HG03066 (cell line): ENCODE results near the gene ADD1.
A peak's percentile ranks its signal among the peaks of the same experiment; 100 is the strongest.

Source experiments
- ATAC-seq: cut with Tn5 transposase; IDR thresholded peaks from one replicate; pipeline ENCODE4 v1.9.1; 2021; ENCODE audit warnings: low read depth; ENCODE audit not compliant: unreplicated experiment

Gene ADD1

GRCh38 chr4:2832309-2832980 lies 11.2 kb upstream of the ADD1 start:
- ATAC-seq, result peak; percentile 70

- peak; percentile 13 for ATAC-seq
Observed at GRCh38 chr4:2832981-2833670, 10.5 kb upstream of the ADD1 start.

GRCh38 chr4:2833671-2834000 lies 10.0 kb upstream of the ADD1 start:
- no peak for ATAC-seq

GRCh38 chr4:2834001-2834921 lies 9.4 kb upstream of the ADD1 start:
- no peak for ATAC-seq

- no peak for ATAC-seq
Observed at GRCh38 chr4:2835978-2836377, 7.7 kb upstream of the ADD1 start.

GRCh38 chr4:2836391-2836859 lies 7.2 kb upstream of the ADD1 start:
- no peak for ATAC-seq

- no peak for ATAC-seq
Observed at GRCh38 chr4:2837110-2837903, 6.3 kb upstream of the ADD1 start.

GRCh38 chr4:2837904-2838496 lies 5.6 kb upstream of the ADD1 start:
- ATAC-seq, result no peak

GRCh38 chr4:2839060-2839459 lies 4.6 kb upstream of the ADD1 start:
- ATAC-seq, result no peak

DNA sequence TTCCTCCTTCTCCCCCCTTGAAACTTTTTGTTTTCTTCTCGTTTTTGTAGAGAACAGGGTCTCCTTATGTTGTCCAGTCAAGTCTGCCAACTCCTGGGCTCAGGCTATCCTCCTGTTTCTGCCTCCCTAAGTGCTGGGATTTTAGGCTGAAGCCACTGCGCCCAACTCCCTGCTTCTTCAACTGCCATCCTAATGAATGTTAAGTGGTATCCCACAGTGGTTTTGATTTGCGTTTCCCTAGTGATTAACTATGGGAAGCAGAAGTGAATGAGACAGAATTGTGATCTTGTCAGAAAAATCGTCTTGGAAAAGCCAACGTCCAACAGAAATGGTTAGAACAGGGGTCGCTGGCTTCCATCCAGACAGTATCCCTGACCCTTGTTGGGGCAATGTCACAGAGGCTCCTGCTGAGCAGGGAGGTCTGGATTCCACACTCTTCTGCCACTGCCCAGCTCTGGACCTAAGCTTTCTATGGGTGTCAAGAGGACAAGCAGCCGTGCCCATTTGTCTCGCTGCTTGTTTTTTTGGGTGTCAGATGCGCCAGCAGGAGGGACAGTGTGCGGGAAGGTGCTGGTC lies 869 bp upstream of the ADD1 start:
- ATAC-seq, result no peak

- peak; percentile 13 for ATAC-seq
Observed at GRCh38 chr4:2843941-2844584, 419 bp downstream of the ADD1 start.

GRCh38 chr4:2846172-2846571 lies 2.5 kb downstream of the ADD1 start:
- no peak for ATAC-seq

- no peak for ATAC-seq
Observed at GRCh38 chr4:2847302-2847871, 3.7 kb downstream of the ADD1 start.

- no peak for ATAC-seq
Observed at GRCh38 chr4:2848449-2848848, 4.8 kb downstream of the ADD1 start.

- no peak for ATAC-seq
Observed at GRCh38 chr4:2849267-2850152, 5.9 kb downstream of the ADD1 start.

DNA sequence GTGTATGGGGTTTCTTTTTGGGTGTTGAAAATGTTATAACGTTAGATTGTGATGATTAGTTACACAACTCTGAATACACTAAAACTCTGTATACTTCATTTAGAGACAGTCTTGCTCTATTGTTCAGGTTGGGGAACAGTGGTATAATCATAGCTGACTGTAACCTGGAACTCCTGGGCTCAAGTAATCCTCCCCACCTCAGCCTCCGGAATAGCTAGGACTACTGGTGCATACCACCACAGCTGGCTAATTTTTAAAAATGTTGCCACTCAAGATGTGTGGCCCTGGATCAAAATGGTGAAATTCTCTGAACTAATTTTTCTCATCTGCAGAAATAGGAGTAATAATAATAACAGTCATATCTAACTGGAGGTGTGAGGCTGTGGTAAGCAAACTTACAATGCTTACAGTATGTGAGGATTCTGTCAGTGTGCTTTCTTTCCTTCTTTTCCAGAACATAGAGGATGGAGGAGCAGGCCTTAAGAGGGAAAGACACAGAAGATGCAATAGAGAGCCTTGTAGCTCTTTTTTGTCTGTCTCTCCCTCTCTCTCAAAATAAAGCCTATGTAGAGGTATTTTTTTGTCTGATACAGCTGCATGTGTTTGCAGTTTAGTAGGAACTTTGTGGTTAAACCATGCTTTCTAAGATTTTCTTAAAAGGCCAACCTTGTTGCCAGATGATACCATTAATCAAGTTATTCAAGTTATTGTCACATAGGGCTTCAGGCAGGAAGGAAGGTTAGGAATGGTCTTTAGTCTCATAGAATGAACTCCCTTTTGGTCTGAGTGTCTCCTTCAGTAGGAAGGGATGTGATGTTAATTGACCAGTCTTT lies 7.5 kb downstream of the ADD1 start:
- no peak for ATAC-seq

DNA sequence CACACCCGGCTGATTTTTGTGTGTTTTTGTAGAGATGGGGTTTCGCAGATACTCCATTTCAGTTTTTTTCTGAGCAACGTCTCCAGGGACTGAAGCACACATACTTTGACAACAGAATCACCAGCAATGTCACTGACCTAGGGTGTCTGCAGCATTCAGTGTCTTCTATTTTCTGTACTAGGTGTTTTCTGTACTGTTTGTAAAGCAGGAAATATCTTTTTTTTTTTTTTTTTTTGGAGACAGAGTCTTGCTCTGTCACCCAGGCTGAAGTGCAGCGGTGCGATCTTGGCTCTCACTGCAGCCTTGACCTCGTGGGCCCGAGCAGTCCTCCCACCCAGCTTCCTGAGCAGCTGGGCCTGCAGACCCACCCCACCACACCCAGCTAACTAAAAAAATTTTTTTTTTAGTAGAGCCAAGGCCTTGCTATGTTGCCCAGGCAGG lies 8.9 kb downstream of the ADD1 start:
- ATAC-seq, result peak; percentile 48
